H1 (cell line): ENCODE data around the gene FAM228B. TPM values are rescaled to one million over a fixed set of nuclear protein-coding genes. Genes with fewer than 3 reads are reported as not detected.

Experiments used
- CTCF ChIA-PET: fragments of 300-600 bp; sonication (Branson Sonifier 250); formaldehyde crosslinking; loops from one replicate; lab custom pipeline; 2021; ENCODE audit not compliant: partially characterized antibody; lab: Charles Lee
- POLR2A ChIA-PET: fragments of 300-600 bp; sonication (Branson Sonifier 250); formaldehyde crosslinking; loops from one replicate; lab custom pipeline; 2021; ENCODE audit warnings: inconsistent platforms; ENCODE audit not compliant: partially characterized antibody; lab: Charles Lee
- DNase-seq, 2 experiments: peaks; one replicate each; pipeline versions ENCODE4 v3.0.0 to v3.0.0-alpha.2; 2010 to 2022; ENCODE audit warnings: low spot score in 2 of 2, low read depth in 1 of 2, mixed read lengths in 1 of 2
- FAIRE-seq: peaks from 2 replicates; lab custom pipeline; 2011; peaks lifted over from hg19 to GRCh38; lab: Jason Lieb, UNC
- H2AFZ ChIP-seq: 2 replicates; pipeline ENCODE4 v1.8.1; 2012; ENCODE audit warnings: low read length, inconsistent platforms
- H2AK5ac ChIP-seq: 2 replicates; pipeline ENCODE4 v1.6.1; 2013; ENCODE audit warnings: low read depth, low read length
- H2BK120ac ChIP-seq: replicated peaks from 2 replicates; pipeline ENCODE3; 2013; ENCODE audit warnings: low read depth, low read length, inconsistent platforms
- H2BK12ac ChIP-seq: 2 replicates; pipeline ENCODE4 v1.6.1; 2013; ENCODE audit warnings: low read depth, low read length
- H2BK15ac ChIP-seq: 2 replicates; pipeline ENCODE4 v1.6.1; 2013; ENCODE audit warnings: low read length
- H2BK20ac ChIP-seq: 2 replicates; pipeline ENCODE4 v1.6.1; 2013; ENCODE audit warnings: low read length
- H2BK5ac ChIP-seq: 2 replicates; pipeline ENCODE4 v1.6.1; 2013; ENCODE audit warnings: low read depth, low read length
- H3K14ac ChIP-seq: 2 replicates; pipeline ENCODE4 v1.6.1; 2013; ENCODE audit warnings: inconsistent platforms; ENCODE audit not compliant: insufficient read length
- H3K18ac ChIP-seq: 2 replicates; pipeline ENCODE4 v1.6.1; 2013; ENCODE audit warnings: low read length; ENCODE audit errors: extremely low read depth
- H3K23ac ChIP-seq: 2 replicates; pipeline ENCODE4 v1.6.1; 2013; ENCODE audit warnings: inconsistent platforms; ENCODE audit not compliant: insufficient read length
- H3K23me2 ChIP-seq: 2 replicates; pipeline ENCODE4 v1.6.1; 2013; ENCODE audit warnings: low read depth, low read length
- H3K27ac ChIP-seq: 2 replicates; pipeline ENCODE4 v1.6.1; 2011; ENCODE audit warnings: low read depth, low read length, inconsistent platforms
- H3K27me3 ChIP-seq, 4 experiments: replicated peaks in 1 of 4; 1 replicate in 1 of 4; 2 replicates in 3 of 4; pipeline versions ENCODE4 v1.6.1 to v1.8.1; 2011 to 2013; ENCODE audit warnings: low read length in 3 of 4, mild to moderate bottlenecking in 3 of 4, inconsistent platforms in 2 of 4, mixed read lengths in 2 of 4, moderate library complexity in 1 of 4; ENCODE audit not compliant: control insufficient read depth in 3 of 4, insufficient read depth in 3 of 4; ENCODE audit errors: extremely low read depth in 1 of 4
- H3K36me3 ChIP-seq, 4 experiments: 2 replicates each; pipeline versions ENCODE4 v1.6.1 to v1.8.1; 2011 to 2013; ENCODE audit warnings: mild to moderate bottlenecking in 4 of 4, low read length in 3 of 4, moderate library complexity in 2 of 4, control low read depth in 1 of 4, inconsistent platforms in 1 of 4; ENCODE audit not compliant: insufficient read depth in 4 of 4, control insufficient read depth in 2 of 4
- H3K4ac ChIP-seq: replicated peaks from 2 replicates; pipeline ENCODE3; 2013; ENCODE audit warnings: low read length, low read depth, mixed read lengths, inconsistent platforms; ENCODE audit not compliant: insufficient read length
- H3K4me1 ChIP-seq, 4 experiments: replicated peaks in 1 of 4; 1 replicate in 1 of 4; 2 replicates in 3 of 4; pipeline versions ENCODE4 v1.6.1 to v1.8.1; 2011 to 2013; ENCODE audit warnings: low read length in 3 of 4, inconsistent platforms in 2 of 4, mixed read lengths in 1 of 4; ENCODE audit not compliant: insufficient read depth in 4 of 4, control insufficient read depth in 3 of 4
- H3K4me2 ChIP-seq, 2 experiments: 2 replicates each; pipeline versions ENCODE4 v1.6.1 to v1.8.1; 2011 to 2013; ENCODE audit warnings: low read depth in 2 of 2, low read length in 2 of 2, control low read depth in 1 of 2, inconsistent platforms in 1 of 2, mild to moderate bottlenecking in 1 of 2; ENCODE audit not compliant: insufficient read depth in 1 of 2
- H3K4me3 ChIP-seq, 4 experiments: fragments of 200-600, 300-600 bp in 1 of 4; sonication (generic), shearing (Covaris generic), sonication (Bioruptor Twin) in 1 of 4; 2 replicates each; pipeline versions ENCODE4 v1.5.1 to v1.8.1; 2011 to 2016; ENCODE audit warnings: low read length in 4 of 4, low read depth in 3 of 4, control low read depth in 2 of 4, inconsistent platforms in 2 of 4, mild to moderate bottlenecking in 2 of 4, mixed read lengths in 1 of 4, moderate library complexity in 1 of 4; ENCODE audit not compliant: insufficient read depth in 2 of 4; ENCODE audit errors: extremely low read depth in 1 of 4
- H3K56ac ChIP-seq: replicated peaks from 2 replicates; pipeline ENCODE3; 2013; ENCODE audit warnings: low read depth, mild to moderate bottlenecking, mixed read lengths, low read length, inconsistent platforms; ENCODE audit not compliant: insufficient read length
- H3K79me1 ChIP-seq: 2 replicates; pipeline ENCODE4 v1.6.1; 2013; ENCODE audit warnings: low read depth, low read length, control low read depth
- H3K79me2 ChIP-seq, 2 experiments: 2 replicates each; pipeline versions ENCODE4 v1.6.1 to v1.8.1; 2012 to 2013; ENCODE audit warnings: low read length in 2 of 2, mild to moderate bottlenecking in 2 of 2, inconsistent platforms in 1 of 2; ENCODE audit not compliant: insufficient read depth in 2 of 2, control insufficient read depth in 1 of 2
- H3K9ac ChIP-seq, 4 experiments: replicated peaks in 1 of 4; 1 replicate in 1 of 4; 2 replicates in 3 of 4; pipeline versions ENCODE4 v1.6.1 to v1.8.1; 2011 to 2013; ENCODE audit warnings: low read depth in 3 of 4, low read length in 3 of 4, control low read depth in 2 of 4, mild to moderate bottlenecking in 2 of 4, moderate library complexity in 2 of 4, inconsistent platforms in 1 of 4; ENCODE audit errors: extremely low read depth in 1 of 4
- H3K9me3 ChIP-seq, 2 experiments: 2 replicates each; pipeline versions ENCODE4 v1.6.1 to v1.8.1; 2012 to 2013; ENCODE audit warnings: mild to moderate bottlenecking in 2 of 2, moderate library complexity in 2 of 2, control low read depth in 1 of 2, inconsistent platforms in 1 of 2, low read depth in 1 of 2, low read length in 1 of 2, mixed read lengths in 1 of 2; ENCODE audit not compliant: insufficient read depth in 2 of 2
- H4K20me1 ChIP-seq, 2 experiments: replicated peaks in 1 of 2; 2 replicates each; pipeline versions ENCODE3 to v1.8.1; 2011 to 2013; ENCODE audit warnings: inconsistent platforms in 2 of 2, low read length in 2 of 2, mild to moderate bottlenecking in 1 of 2; ENCODE audit not compliant: insufficient read depth in 2 of 2, control insufficient read depth in 1 of 2
- H4K5ac ChIP-seq: 2 replicates; pipeline ENCODE4 v1.6.1; 2013; ENCODE audit warnings: low read length, low read depth, mixed read lengths, inconsistent platforms; ENCODE audit not compliant: insufficient read length
- H4K8ac ChIP-seq: 2 replicates; pipeline ENCODE4 v1.8.0; 2013; ENCODE audit warnings: mild to moderate bottlenecking, moderate library complexity, low read length, inconsistent platforms; ENCODE audit not compliant: insufficient read depth; ENCODE audit errors: extremely low read depth
- H4K91ac ChIP-seq: replicated peaks from 2 replicates; pipeline ENCODE3; 2013; ENCODE audit warnings: low read length, mixed read lengths, inconsistent platforms; ENCODE audit not compliant: insufficient read length
- BACH1 ChIP-seq: IDR thresholded peaks from 2 replicates; pipeline ENCODE4 v1.6.1; 2012; ENCODE audit warnings: low read length, improper control_type of control experiment
- GTF2F1 ChIP-seq: IDR thresholded peaks from 2 replicates; pipeline ENCODE4 v1.6.1; 2012; ENCODE audit warnings: low read depth, low read length, improper control_type of control experiment, borderline replicate concordance
- polyA plus RNA-seq, 7 experiments: library from polyadenylated mRNA; depleted of rRNA in 3 of 7; stranded (reverse) in 5 of 7; unstranded in 2 of 7; fragments of >200 nt in 5 of 7; fragments of 200-250 nt in 2 of 7; gene quantifications; 1 replicate in 5 of 7; 2 replicates in 1 of 7; 4 replicates in 1 of 7; pipeline versions ENCODE4 v1.2.1 to v1.2.3, GENCODE V29; 2011 to 2013; ENCODE audit warnings: missing spikeins in 2 of 7, mixed read lengths in 2 of 7
- total RNA-seq: library from RNA; stranded (reverse); fragmentation: NEBNext Ultra II Directional; extraction: Animal tissue kit (Norgen Biotek cat#: 25700); gene quantifications from 2 replicates; pipeline ENCODE4 v1.2.1, GENCODE V29; 2021

FAM228B gene
- total and polyA plus RNA-seq, 2 of the 8 experiments (the other 6 are each of a cell fraction or from before 2014, with no cell fraction given): 1.4 to 3.2 TPM

- CTCF ChIA-PET: interaction anchor here (0.7 to 0.9 kb wide), 3 partner anchors 54 to 248 kb away, joined by 3 to 4 read pairs (median 3); no protein-coding TSS in a partner anchor
- Histone ChIP-seq H2BK120ac (no peak overlapping the region), H2BK20ac (no peak overlapping the region), H2BK5ac (no peak overlapping the region), H2BK12ac (no peak overlapping the region), H3K79me2 (no peaks in the 10 kb centered on the region), H3K14ac (no peak overlapping the region), H3K36me3 (no peaks in the 10 kb centered on the region), H3K4me2 (no peak overlapping the region), H3K23me2 (no peaks in the 10 kb centered on the region), H4K8ac (no peak overlapping the region), H4K91ac (no peak overlapping the region), H2AK5ac (no peak overlapping the region), H3K56ac (no peak overlapping the region), H4K5ac (no peak overlapping the region), H3K27me3 (no peaks in the 10 kb centered on the region), H3K9me3 (no peaks in the 10 kb centered on the region; a peak in 1 of 4 replicates), H3K27ac (no peak overlapping the region), H3K4ac (no peak overlapping the region), H2AFZ (no peak overlapping the region), H4K20me1 (no peaks in the 10 kb centered on the region), H3K18ac (no peak overlapping the region), H3K79me1 (no peaks in the 10 kb centered on the region), H2BK15ac (no peak overlapping the region), H3K9ac (no peak overlapping the region), H3K23ac (no peak overlapping the region), H3K4me3 (no peak overlapping the region), H3K4me1 (no peaks in the 10 kb centered on the region)
- POLR2A ChIA-PET: interaction anchor here (1.3 kb wide), 1 partner anchor 15 kb away, joined by 3 read pairs; no protein-coding TSS in a partner anchor
- DNase-seq: no peak
- TF ChIP-seq BACH1: no peak
- TF ChIP-seq GTF2F1: no peak
- FAIRE-seq: no peak
Measured at GRCh38 chr2:24106786-24107185, 16.5 kb upstream of the FAM228B start.
